ENCODE data around the gene LRWD1.
"Not testable (repeated sequence)": the region's sequence is repeated elsewhere in the genome, so short reads cannot be mapped to it uniquely, and the experiment has no call there.

GRCh38 chr7:102490529-102491075 is 25.8 kb downstream of the LRWD1 start:
- TF ChIP-seq ZEB2 (IDR thresholded peaks at IDR 0.05); FUS (optimal IDR thresholded peaks at IDR 0.05; ENCODE audit: low read depth, low read length); KAT2B (IDR thresholded peaks at IDR 0.05; ENCODE audit: low read depth, low read length); BRCA1 (IDR thresholded peaks at IDR 0.05); BRCA1 (CRISPR knock-in tag; IDR thresholded peaks at IDR 0.05); RFX5 (IDR thresholded peaks at IDR 0.05; ENCODE audit: low read depth, low read length); ZNF282 (CRISPR knock-in tag; IDR thresholded peaks at IDR 0.05); CBX3 (IDR thresholded peaks at IDR 0.05; ENCODE audit: borderline replicate concordance in 1 of 2, low read length in 2 of 2); EZH2 (IDR thresholded peaks at IDR 0.05; ENCODE audit: borderline replicate concordance, low read depth, low read length); TRIM28 (IDR thresholded peaks at IDR 0.05); SIN3A (IDR thresholded peaks at IDR 0.05; ENCODE audit: borderline replicate concordance in 2 of 2, control insufficient read depth in 1 of 2, low read depth in 2 of 2, low read length in 2 of 2); KAT7 (CRISPR knock-in tag; IDR thresholded peaks at IDR 0.05; ENCODE audit: borderline replicate concordance); ETV5 (CRISPR knock-in tag; IDR thresholded peaks at IDR 0.05; ENCODE audit: low read depth); ZNF764 (CRISPR knock-in tag; IDR thresholded peaks at IDR 0.05; ENCODE audit: low read depth): not testable (repeated sequence)
- TF ChIP-seq, protein P1, sequence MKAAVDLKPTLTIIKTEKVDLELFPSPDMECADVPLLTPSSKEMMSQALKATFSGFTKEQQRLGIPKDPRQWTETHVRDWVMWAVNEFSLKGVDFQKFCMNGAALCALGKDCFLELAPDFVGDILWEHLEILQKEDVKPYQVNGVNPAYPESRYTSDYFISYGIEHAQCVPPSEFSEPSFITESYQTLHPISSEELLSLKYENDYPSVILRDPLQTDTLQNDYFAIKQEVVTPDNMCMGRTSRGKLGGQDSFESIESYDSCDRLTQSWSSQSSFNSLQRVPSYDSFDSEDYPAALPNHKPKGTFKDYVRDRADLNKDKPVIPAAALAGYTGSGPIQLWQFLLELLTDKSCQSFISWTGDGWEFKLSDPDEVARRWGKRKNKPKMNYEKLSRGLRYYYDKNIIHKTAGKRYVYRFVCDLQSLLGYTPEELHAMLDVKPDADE (conservative IDR thresholded peaks at IDR 0.05; ENCODE audit: control insufficient read depth, low read depth, low read length), result not testable (repeated sequence)

Measured in K562 (cell line).